ENCODE results near the gene SLC2A4RG. TPM values are rescaled to one million over a fixed set of nuclear protein-coding genes. Genes with fewer than 3 reads are reported as not detected.
"Not testable (repeated sequence)": the region's sequence is repeated elsewhere in the genome, so short reads cannot be mapped to it uniquely, and the experiment has no call there.

SLC2A4RG gene
- total and polyA plus RNA-seq, 2 donors: 33.4 to 66.1 TPM

DNA sequence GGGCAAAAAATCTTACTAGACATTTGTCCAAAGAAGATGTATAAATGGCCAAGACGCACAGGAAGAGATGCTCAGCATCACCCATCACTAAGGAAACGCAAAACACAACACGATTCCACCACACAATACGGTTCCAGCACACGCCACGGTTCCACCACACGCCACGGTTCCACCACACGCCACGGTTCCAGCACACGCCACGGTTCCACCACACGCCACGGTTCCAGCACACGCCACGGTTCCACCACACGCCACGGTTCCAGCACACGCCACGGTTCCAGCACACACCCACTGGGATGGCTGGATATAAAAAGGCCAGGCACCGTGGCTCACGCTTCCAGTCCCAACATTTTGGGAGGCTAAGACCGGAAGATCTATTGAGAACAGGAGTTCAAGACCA, 37.3 kb downstream of the SLC2A4RG start:
- not testable (repeated sequence) for H3K27me3 ChIP-seq (ENCODE audit: control insufficient read depth in 2 of 2, insufficient read depth in 1 of 2, low read length in 1 of 2); H3K27ac ChIP-seq (ENCODE audit: low read depth in 1 of 2, low read length in 1 of 2); DNase-seq (ENCODE audit: low read depth in 6 of 9, low spot score in 9 of 9); H3K9me3 ChIP-seq (ENCODE audit: control insufficient read depth in 2 of 2, insufficient read depth in 1 of 2, low read length in 1 of 2); H3K36me3 ChIP-seq (ENCODE audit: control insufficient read depth in 2 of 2, insufficient read depth in 2 of 2, low read length in 1 of 2); H3K4me3 ChIP-seq (ENCODE audit: low read length in 2 of 2)
- 97% methylated on average over 23 of the region's 23 CpGs for WGBS
- H3K4me1 ChIP-seq (ENCODE audit: control insufficient read depth in 2 of 2, insufficient read depth in 2 of 2, low read length in 2 of 2): peaks cover 6 to 26% of the 10 kb centered on the region in 2 donors

DNA sequence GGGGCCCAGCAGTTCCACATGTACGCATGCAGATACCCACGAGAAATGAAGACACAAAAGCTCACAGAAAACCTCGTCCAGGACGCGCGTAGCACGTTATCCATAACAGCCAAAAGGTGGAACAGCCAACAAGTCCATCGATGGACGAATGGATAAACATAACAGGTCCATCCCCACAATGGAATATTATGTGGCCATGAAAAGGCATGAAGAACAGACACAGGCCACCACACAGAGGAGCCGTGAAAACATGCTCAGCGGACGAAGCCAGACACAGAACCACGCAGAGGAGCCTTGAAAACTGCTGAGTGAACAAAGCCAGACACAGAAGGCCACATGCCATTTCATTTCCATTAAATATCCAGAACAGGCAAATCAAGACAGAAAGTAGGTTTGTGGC, 38.0 kb downstream of the SLC2A4RG start:
- H3K27ac ChIP-seq (ENCODE audit: low read depth in 1 of 2, low read length in 1 of 2): no peak overlapping the region
- DNase-seq (ENCODE audit: low read depth in 6 of 9, low spot score in 9 of 9): no peak
- H3K36me3 ChIP-seq (ENCODE audit: control insufficient read depth in 2 of 2, insufficient read depth in 2 of 2, low read length in 1 of 2): no peaks in the 10 kb centered on the region
- 98% methylated on average over 13 of the region's 13 CpGs for WGBS
- H3K4me3 ChIP-seq (ENCODE audit: low read length in 2 of 2): no peak overlapping the region
- H3K4me1 ChIP-seq (ENCODE audit: control insufficient read depth in 2 of 2, insufficient read depth in 2 of 2, low read length in 2 of 2): peaks cover 6 to 33% of the 10 kb centered on the region in 2 donors
- peaks cover 0 to 4% of the 10 kb centered on the region in 2 donors for H3K9me3 ChIP-seq (ENCODE audit: control insufficient read depth in 2 of 2, insufficient read depth in 1 of 2, low read length in 1 of 2)
- peaks cover 0 to 5% of the 10 kb centered on the region in 2 donors for H3K27me3 ChIP-seq (ENCODE audit: control insufficient read depth in 2 of 2, insufficient read depth in 1 of 2, low read length in 1 of 2)

DNA sequence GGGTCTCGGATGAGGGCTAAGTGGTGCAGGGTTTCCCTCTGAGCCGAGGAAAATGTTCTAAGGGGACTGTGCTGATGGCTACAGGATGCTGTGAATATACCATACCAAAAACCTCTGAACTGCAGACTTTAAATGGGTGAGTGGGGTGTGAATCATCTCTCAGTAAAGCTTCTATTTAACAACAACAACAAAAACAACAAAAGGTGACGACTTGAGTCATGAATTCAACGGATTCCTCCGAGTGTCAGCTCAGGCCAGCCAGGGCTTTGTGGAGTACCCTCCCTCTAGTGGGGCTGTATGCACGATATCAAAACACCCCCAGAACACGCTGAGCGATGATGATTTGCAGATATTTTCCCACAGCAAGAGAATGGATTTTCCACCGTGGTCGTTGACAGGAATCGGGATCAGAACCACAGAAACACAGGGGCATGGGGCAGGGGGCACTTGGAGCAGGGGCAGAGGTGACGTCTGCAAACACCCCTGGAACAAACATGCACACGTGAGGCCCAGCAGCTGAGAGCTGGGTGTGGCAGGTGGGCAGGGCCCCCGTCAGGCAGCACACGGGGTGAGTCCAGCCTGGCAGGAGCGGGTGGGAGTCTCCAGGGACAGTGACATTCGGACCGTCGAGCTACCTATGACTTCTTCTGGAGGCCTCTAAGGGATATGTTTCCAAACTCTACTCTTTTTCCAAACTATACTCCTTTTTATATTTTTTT, 38.6 kb downstream of the SLC2A4RG start:
- H3K36me3 ChIP-seq (ENCODE audit: control insufficient read depth in 2 of 2, insufficient read depth in 2 of 2, low read length in 1 of 2): no peaks in the 10 kb centered on the region
- DNase-seq (ENCODE audit: low read depth in 6 of 9, low spot score in 9 of 9): no peak
- 79% methylated on average over 19 of the region's 19 CpGs for WGBS
- no peak overlapping the region for H3K27ac ChIP-seq (ENCODE audit: low read depth in 1 of 2, low read length in 1 of 2)
- no peak overlapping the region for H3K4me3 ChIP-seq (ENCODE audit: low read length in 2 of 2)
- peaks cover 0 to 5% of the 10 kb centered on the region in 2 donors for H3K27me3 ChIP-seq (ENCODE audit: control insufficient read depth in 2 of 2, insufficient read depth in 1 of 2, low read length in 1 of 2)
- peaks cover 6 to 28% of the 10 kb centered on the region in 2 donors for H3K4me1 ChIP-seq (ENCODE audit: control insufficient read depth in 2 of 2, insufficient read depth in 2 of 2, low read length in 2 of 2)
- H3K9me3 ChIP-seq (ENCODE audit: control insufficient read depth in 2 of 2, insufficient read depth in 1 of 2, low read length in 1 of 2): peaks cover 0 to 4% of the 10 kb centered on the region in 2 donors

DNA sequence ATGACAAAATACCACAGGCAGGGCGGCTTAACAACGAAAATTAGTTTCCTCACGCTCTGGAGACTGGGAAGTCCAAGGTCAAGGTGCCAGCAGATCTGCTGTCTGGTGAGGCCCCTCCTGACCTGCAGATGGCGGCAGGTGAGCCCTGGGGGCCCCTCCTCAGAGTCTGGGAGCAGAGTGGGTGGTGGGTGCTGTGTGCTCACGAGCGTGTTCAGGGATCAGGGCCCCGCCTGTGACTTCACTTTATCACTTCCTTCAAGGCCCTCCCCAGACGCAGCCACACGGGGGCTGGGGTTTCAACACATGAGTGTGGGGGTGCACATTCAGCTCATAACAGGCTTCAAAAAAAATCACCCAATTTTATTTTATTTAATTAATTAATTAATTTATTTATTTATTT, 39.3 kb downstream of the SLC2A4RG start:
- peaks cover 0 to 5% of the 10 kb centered on the region in 2 donors for H3K27me3 ChIP-seq (ENCODE audit: control insufficient read depth in 2 of 2, insufficient read depth in 1 of 2, low read length in 1 of 2)
- no peak for DNase-seq (ENCODE audit: low read depth in 6 of 9, low spot score in 9 of 9)
- no peak overlapping the region for H3K4me3 ChIP-seq (ENCODE audit: low read length in 2 of 2)
- no peaks in the 10 kb centered on the region for H3K36me3 ChIP-seq (ENCODE audit: control insufficient read depth in 2 of 2, insufficient read depth in 2 of 2, low read length in 1 of 2)
- no peak overlapping the region for H3K27ac ChIP-seq (ENCODE audit: low read depth in 1 of 2, low read length in 1 of 2)
- 90% methylated on average over 9 of the region's 9 CpGs for WGBS
- no peaks in the 10 kb centered on the region for H3K9me3 ChIP-seq (ENCODE audit: control insufficient read depth in 2 of 2, insufficient read depth in 1 of 2, low read length in 1 of 2)
- H3K4me1 ChIP-seq (ENCODE audit: control insufficient read depth in 2 of 2, insufficient read depth in 2 of 2, low read length in 2 of 2): peaks cover 2 to 22% of the 10 kb centered on the region in 2 donors

DNA sequence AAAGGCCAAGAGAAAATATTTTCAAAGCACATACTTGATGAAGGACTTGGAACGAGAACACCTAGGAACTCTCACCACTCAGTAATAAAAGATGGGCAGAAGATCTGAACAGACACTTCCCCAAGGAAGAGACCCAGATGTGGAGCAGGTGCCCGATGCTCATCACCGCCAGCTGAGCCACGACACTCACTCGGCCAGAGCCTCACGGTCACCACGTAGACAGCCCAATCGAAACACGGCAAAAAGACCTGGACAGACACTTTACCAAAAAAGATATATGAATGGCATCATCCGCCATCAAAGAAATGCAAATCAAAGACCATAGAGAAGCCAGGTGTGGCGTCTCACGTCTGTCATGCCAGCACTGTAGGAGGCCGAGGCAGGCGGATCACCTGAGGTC, 41.6 kb downstream of the SLC2A4RG start:
- Histone ChIP-seq H3K27ac (ENCODE audit: low read depth in 1 of 2, low read length in 1 of 2) (no peak overlapping the region), H3K4me1 (ENCODE audit: control insufficient read depth in 2 of 2, insufficient read depth in 2 of 2, low read length in 2 of 2) (peaks cover 0 to 11% of the 10 kb centered on the region in 2 donors), H3K36me3 (ENCODE audit: control insufficient read depth in 2 of 2, insufficient read depth in 2 of 2, low read length in 1 of 2) (no peaks in the 10 kb centered on the region), H3K4me3 (ENCODE audit: low read length in 2 of 2) (no peak overlapping the region), H3K9me3 (ENCODE audit: control insufficient read depth in 2 of 2, insufficient read depth in 1 of 2, low read length in 1 of 2) (no peaks in the 10 kb centered on the region), H3K27me3 (ENCODE audit: control insufficient read depth in 2 of 2, insufficient read depth in 1 of 2, low read length in 1 of 2) (no peaks in the 10 kb centered on the region)
- no peak for DNase-seq (ENCODE audit: low read depth in 6 of 9, low spot score in 9 of 9)
- WGBS: 96% methylated on average over 14 of the region's 14 CpGs

DNA sequence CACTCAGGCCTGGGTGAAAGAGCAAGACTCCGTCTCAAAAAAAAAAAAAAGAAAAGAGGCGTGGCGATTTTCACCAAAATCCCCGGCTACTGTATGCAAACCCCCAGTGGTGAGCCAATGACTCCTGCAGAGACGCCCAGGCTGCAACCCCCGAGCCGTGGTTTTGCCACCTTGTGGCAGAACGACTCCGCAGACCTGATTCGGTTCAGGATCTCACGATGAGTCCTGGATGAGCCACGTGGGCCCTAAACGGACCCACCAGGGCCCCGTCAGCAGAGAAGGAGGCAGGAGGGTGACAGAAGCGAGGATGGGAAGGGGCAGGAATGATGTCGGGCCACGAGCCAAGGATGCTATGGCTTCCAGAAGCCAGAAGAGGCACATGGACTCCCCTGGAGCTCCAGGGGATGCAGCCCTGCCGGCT, 42.5 kb downstream of the SLC2A4RG start:
- 66% methylated on average over 18 of the region's 18 CpGs for WGBS
- H3K27ac ChIP-seq (ENCODE audit: low read depth in 1 of 2, low read length in 1 of 2): no peak overlapping the region
- peaks cover 0 to 12% of the 10 kb centered on the region in 2 donors for H3K4me1 ChIP-seq (ENCODE audit: control insufficient read depth in 2 of 2, insufficient read depth in 2 of 2, low read length in 2 of 2)
- H3K27me3 ChIP-seq (ENCODE audit: control insufficient read depth in 2 of 2, insufficient read depth in 1 of 2, low read length in 1 of 2): no peaks in the 10 kb centered on the region
- DNase-seq (ENCODE audit: low read depth in 6 of 9, low spot score in 9 of 9): peak in 2 of 9 donors; percentile 21 to 42
- no peaks in the 10 kb centered on the region for H3K36me3 ChIP-seq (ENCODE audit: control insufficient read depth in 2 of 2, insufficient read depth in 2 of 2, low read length in 1 of 2)
- H3K4me3 ChIP-seq (ENCODE audit: low read length in 2 of 2): no peak overlapping the region
- no peaks in the 10 kb centered on the region for H3K9me3 ChIP-seq (ENCODE audit: control insufficient read depth in 2 of 2, insufficient read depth in 1 of 2, low read length in 1 of 2)

DNA sequence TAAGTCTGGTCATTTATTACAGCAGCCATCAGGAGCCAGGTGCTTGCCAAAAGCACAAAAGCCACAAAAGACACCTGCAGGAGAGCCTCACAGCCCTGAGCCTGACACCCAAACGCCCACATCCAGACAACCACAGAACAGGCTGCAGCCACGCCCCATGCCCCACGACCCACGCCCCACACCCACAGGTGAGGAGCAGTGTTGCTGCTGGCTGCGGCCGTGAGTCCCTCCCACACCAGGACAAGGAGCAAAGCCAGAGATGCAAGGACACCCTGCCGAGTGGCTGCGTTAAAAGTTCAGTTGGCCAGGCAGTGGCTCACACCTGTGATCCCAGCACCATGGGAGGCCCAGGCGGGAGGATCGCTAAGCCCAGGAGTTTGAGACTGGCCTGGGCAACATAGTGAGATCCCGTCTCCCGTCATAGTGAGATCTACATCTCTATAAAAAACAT, 43.0 kb downstream of the SLC2A4RG start:
- WGBS: 75% methylated on average over 12 of the region's 12 CpGs
- Histone ChIP-seq H3K9me3 (ENCODE audit: control insufficient read depth in 2 of 2, insufficient read depth in 1 of 2, low read length in 1 of 2) (no peaks in the 10 kb centered on the region), H3K27me3 (ENCODE audit: control insufficient read depth in 2 of 2, insufficient read depth in 1 of 2, low read length in 1 of 2) (no peaks in the 10 kb centered on the region), H3K36me3 (ENCODE audit: control insufficient read depth in 2 of 2, insufficient read depth in 2 of 2, low read length in 1 of 2) (no peaks in the 10 kb centered on the region), H3K4me1 (ENCODE audit: control insufficient read depth in 2 of 2, insufficient read depth in 2 of 2, low read length in 2 of 2) (peaks cover 0 to 12% of the 10 kb centered on the region in 2 donors), H3K27ac (ENCODE audit: low read depth in 1 of 2, low read length in 1 of 2) (no peak overlapping the region), H3K4me3 (ENCODE audit: low read length in 2 of 2) (no peak overlapping the region)
- DNase-seq (ENCODE audit: low read depth in 6 of 9, low spot score in 9 of 9): peak in 1 of 9 donors; percentile 35

DNA sequence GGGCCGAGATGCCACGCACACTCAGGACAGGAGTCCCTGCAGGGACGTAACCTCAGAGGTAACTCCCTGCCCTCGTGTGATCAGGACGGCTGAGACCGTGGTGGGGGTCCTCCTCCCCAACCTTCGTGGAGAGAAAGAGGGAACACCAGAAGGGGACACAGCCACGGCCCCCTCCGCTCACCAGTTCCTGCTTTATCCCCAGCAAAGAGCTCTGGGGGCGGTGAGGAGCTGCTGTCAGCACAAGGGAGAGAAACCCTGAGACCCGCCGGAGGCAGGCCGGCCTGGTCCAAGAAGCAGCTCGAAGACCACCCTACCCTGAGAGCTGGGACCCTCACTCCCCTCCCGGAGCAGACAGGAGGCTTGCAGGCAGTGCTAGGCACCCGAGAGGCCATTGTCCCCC, 44.4 kb downstream of the SLC2A4RG start:
- H3K27me3 ChIP-seq (ENCODE audit: control insufficient read depth in 2 of 2, insufficient read depth in 1 of 2, low read length in 1 of 2): no peaks in the 10 kb centered on the region
- DNase-seq (ENCODE audit: low read depth in 6 of 9, low spot score in 9 of 9): no peak
- no peaks in the 10 kb centered on the region for H3K36me3 ChIP-seq (ENCODE audit: control insufficient read depth in 2 of 2, insufficient read depth in 2 of 2, low read length in 1 of 2)
- 94% methylated on average over 16 of the region's 16 CpGs for WGBS
- H3K4me3 ChIP-seq (ENCODE audit: low read length in 2 of 2): no peak overlapping the region
- peaks cover 0 to 12% of the 10 kb centered on the region in 2 donors for H3K4me1 ChIP-seq (ENCODE audit: control insufficient read depth in 2 of 2, insufficient read depth in 2 of 2, low read length in 2 of 2)
- no peaks in the 10 kb centered on the region for H3K9me3 ChIP-seq (ENCODE audit: control insufficient read depth in 2 of 2, insufficient read depth in 1 of 2, low read length in 1 of 2)
- no peak overlapping the region for H3K27ac ChIP-seq (ENCODE audit: low read depth in 1 of 2, low read length in 1 of 2)

DNA sequence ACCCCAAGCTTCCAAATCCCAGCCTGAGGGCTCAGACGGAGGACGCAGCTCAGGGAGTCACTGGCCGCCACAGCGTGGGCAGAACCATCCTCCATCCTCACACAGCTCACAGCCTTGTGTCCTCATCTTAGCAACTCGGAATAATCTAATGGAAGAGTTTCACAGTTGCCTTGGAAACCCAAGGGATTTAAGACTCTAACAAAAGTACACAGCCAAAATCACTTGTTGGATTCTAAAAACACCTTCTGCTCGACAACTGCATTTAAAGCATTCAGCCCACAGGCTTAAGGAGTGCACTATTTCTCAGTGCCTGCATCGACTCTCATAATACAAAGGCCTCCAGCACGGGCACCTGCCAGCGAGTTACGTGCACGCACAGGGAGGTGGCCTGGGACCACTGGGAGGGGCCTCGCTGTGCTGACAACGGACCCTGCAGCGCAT, 46.1 kb downstream of the SLC2A4RG start:
- no peaks in the 10 kb centered on the region for H3K27me3 ChIP-seq (ENCODE audit: control insufficient read depth in 2 of 2, insufficient read depth in 1 of 2, low read length in 1 of 2)
- H3K9me3 ChIP-seq (ENCODE audit: control insufficient read depth in 2 of 2, insufficient read depth in 1 of 2, low read length in 1 of 2): no peaks in the 10 kb centered on the region
- DNase-seq (ENCODE audit: low read depth in 6 of 9, low spot score in 9 of 9): no peak
- peaks cover 0 to 12% of the 10 kb centered on the region in 2 donors for H3K4me1 ChIP-seq (ENCODE audit: control insufficient read depth in 2 of 2, insufficient read depth in 2 of 2, low read length in 2 of 2)
- no peak overlapping the region for H3K27ac ChIP-seq (ENCODE audit: low read depth in 1 of 2, low read length in 1 of 2)
- 89% methylated on average over 14 of the region's 14 CpGs for WGBS
- no peaks in the 10 kb centered on the region for H3K36me3 ChIP-seq (ENCODE audit: control insufficient read depth in 2 of 2, insufficient read depth in 2 of 2, low read length in 1 of 2)
- H3K4me3 ChIP-seq (ENCODE audit: low read length in 2 of 2): no peak overlapping the region

All from thymus (tissue), 11 donors.